Fibroblast of lung (primary cell): ENCODE measurements around the gene IL17RD.

Experiments used
- CTCF ChIP-seq, 2 donors: IDR thresholded peaks in 1 of 2; conservative IDR thresholded peaks in 1 of 2; 1 replicate in 1 of 2; 2 replicates in 1 of 2; pipeline ENCODE4 v1.5.1; 2011 to 2012; ENCODE audit warnings: low read length in 2 of 2, control low read depth in 1 of 2, inconsistent platforms in 1 of 2, low read depth in 1 of 2, mild to moderate bottlenecking in 1 of 2
- EZH2 ChIP-seq: IDR thresholded peaks from 2 replicates; pipeline ENCODE4 v1.5.1; 2012; ENCODE audit warnings: low read length, control low read depth, mild to moderate bottlenecking; ENCODE audit errors: missing control alignments

DNA sequence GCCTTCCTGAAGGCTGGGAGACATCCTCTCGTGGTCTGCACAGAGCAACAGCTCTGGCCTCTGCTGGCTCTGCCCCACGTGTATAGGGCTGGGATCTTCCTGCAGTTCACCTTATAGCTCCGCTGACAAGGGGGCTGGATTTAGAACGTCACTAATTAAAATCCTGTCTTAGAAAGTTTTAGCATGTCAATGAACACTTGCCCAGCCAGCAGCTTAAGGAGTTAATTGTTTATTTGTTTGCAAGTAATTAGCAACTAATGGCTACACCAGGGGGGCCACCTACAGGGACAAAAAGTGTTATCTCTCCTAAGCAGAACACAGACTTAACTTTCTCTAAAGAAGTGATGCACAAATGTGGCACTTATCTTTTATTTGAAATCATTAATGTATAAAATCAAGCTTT, 34.7 kb upstream of the IL17RD start, which contains the start of gene HESX1:
- TF ChIP-seq CTCF (conservative IDR thresholded peaks at IDR 0.05 in 1 of 2, IDR thresholded peaks at IDR 0.05 in 1 of 2; ENCODE audit: low read depth in 1 of 2, low read length in 2 of 2) (no peak), EZH2 (no peak)
